ENCODE data around the gene OSR1. TPM values are rescaled to one million over a fixed set of nuclear protein-coding genes. Genes with fewer than 3 reads are reported as not detected.
"Not testable (repeated sequence)": the region's sequence is repeated elsewhere in the genome, so short reads cannot be mapped to it uniquely, and the experiment has no call there.

The OSR1 gene
- 66.7 TPM for total RNA-seq

- peaks cover 9 to 19% of the 10 kb centered on the region in 2 donors for H3K4me1 ChIP-seq
- no peaks in the 10 kb centered on the region for H3K27me3 ChIP-seq
- H3K9me3 ChIP-seq = no peaks in the 10 kb centered on the region
- no peaks in the 10 kb centered on the region for H3K36me3 ChIP-seq
- peak within 1 kb of the TSS; percentile 96 for H3K27ac ChIP-seq
- H3K4me3 ChIP-seq = peak within 1 kb of the TSS; percentile 65 to 91
- peak in 1 of 2 donors; percentile 90 for DNase-seq (ENCODE audit: low spot score in 2 of 2)
- TF ChIP-seq CTCF (IDR thresholded peaks at IDR 0.05) = no peak
- intact Hi-C loops (cut with DNase I) = loop anchor here (1.0 to 10.0 kb wide), 5 partner anchors 8 to 1086 kb away; partner anchors contain the start of genes LAPTM4A and RHOB
Measured at GRCh38 chr2:19358242-19359020, at the start of gene OSR1. TSS of gene OSR1 (minus strand) at chr2:19358623. CDS start at chr2:19353805, 4,818 bp downstream.

DNA sequence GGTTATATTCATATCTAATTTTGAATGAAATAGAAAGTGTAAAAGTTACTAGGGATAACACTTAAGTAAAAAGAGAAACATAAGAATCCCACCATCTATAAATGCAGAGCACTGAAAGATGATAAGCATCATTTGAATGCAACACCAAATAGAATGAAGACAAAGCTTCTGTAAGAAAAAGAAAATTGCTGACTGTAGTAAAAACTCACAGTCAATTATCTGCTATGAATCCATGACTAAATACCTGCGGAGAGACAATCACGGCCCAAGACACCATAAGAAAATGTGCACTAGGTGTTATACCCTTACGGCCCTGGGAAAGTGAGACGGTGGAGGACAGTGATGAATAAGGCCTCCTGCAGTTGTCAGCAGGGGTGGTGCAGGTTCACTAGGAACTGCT lies 45.4 kb upstream of the OSR1 start:
- Histone ChIP-seq H3K27me3 (no peaks in the 10 kb centered on the region), H3K36me3 (no peaks in the 10 kb centered on the region), H3K9me3 (no peaks in the 10 kb centered on the region), H3K27ac (no peak overlapping the region), H3K4me1 (no peaks in the 10 kb centered on the region), H3K4me3 (no peak overlapping the region)
- no peak for DNase-seq (ENCODE audit: low spot score in 2 of 2)
- no peak for TF ChIP-seq CTCF (IDR thresholded peaks at IDR 0.05)
- intact Hi-C loops (cut with DNase I) = no loop called here

DNA sequence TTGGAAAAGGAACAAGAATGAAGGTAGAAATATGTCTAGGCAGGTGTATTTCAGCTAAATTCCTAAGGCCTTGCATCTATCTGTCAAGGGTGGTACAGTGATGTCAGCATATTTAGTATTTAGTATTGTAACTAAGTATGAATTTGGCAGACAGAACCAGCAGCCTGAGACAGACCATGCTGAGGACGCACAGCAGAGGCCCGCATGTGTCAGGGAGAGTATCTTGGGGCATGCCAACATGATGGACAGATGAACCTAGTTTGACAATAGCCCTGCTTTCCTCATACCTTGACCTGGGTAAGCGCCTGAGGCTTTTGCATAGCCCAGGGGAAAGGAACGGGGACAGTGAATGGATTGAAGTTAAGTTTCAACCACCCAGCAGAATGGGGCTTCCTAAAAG lies 33.8 kb upstream of the OSR1 start:
- no peaks in the 10 kb centered on the region for H3K9me3 ChIP-seq
- no peak overlapping the region for H3K27ac ChIP-seq
- H3K27me3 ChIP-seq = no peaks in the 10 kb centered on the region
- no peaks in the 10 kb centered on the region for H3K4me1 ChIP-seq
- intact Hi-C loops (cut with DNase I) = no loop called here
- no peaks in the 10 kb centered on the region for H3K36me3 ChIP-seq
- no peak overlapping the region for H3K4me3 ChIP-seq
- DNase-seq (ENCODE audit: low spot score in 2 of 2) = no peak
- no peak for TF ChIP-seq CTCF (IDR thresholded peaks at IDR 0.05)

DNA sequence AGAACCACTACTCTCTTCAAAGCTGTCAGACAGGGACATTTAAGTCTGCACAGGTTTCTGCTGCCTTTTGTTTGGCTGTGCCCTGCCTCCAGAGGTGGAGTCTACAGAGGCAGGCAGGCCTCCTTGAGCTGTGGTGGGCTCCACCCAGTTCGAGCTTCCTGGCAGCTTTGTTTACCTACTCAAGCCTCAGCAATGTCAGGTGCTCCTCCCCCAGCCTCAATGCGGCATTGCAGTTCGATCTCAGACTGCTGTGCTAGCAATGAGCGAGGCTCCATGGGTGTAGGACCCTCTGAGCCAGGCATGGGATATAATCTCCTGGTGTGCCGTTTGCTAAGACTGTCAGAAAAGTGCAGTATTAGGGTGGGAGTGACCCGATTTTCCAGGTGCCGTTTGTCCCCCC lies 31.0 kb upstream of the OSR1 start:
- DNase-seq (ENCODE audit: low spot score in 2 of 2); H3K4me3 ChIP-seq; H3K27me3 ChIP-seq; H3K27ac ChIP-seq; H3K36me3 ChIP-seq; intact Hi-C loops (cut with DNase I); H3K4me1 ChIP-seq; H3K9me3 ChIP-seq: not testable (repeated sequence)

GRCh38 chr2:19380532-19380931 lies 22.1 kb upstream of the OSR1 start:
- H3K27me3 ChIP-seq = no peaks in the 10 kb centered on the region
- TF ChIP-seq CTCF (IDR thresholded peaks at IDR 0.05) = no peak
- H3K4me3 ChIP-seq = no peak overlapping the region
- intact Hi-C loops (cut with DNase I) = no loop called here
- H3K4me1 ChIP-seq = no peaks in the 10 kb centered on the region
- no peaks in the 10 kb centered on the region for H3K36me3 ChIP-seq
- no peaks in the 10 kb centered on the region for H3K9me3 ChIP-seq
- no peak overlapping the region for H3K27ac ChIP-seq
- DNase-seq (ENCODE audit: low spot score in 2 of 2) = no peak

DNA sequence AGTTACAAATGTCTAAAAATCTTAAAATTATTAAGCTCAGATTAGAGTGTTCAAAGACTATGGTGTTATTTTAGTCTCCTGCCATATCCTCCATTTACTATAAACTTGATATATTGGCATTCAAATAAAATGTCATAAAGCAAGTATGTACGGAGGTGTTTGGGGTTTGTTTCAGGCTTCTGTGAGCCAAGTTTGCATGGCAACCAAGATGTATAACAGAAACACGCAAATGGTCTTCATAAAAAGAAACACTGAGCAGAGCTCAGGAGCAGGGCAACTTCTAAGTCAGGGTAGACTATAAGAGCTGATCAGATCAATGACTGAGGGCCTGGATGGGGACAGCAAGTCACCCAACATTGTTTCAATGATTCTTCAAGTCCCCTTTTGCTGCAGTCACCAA lies 20.5 kb upstream of the OSR1 start:
- no peak overlapping the region for H3K27ac ChIP-seq
- no peaks in the 10 kb centered on the region for H3K27me3 ChIP-seq
- no peak for DNase-seq (ENCODE audit: low spot score in 2 of 2)

More for the DNA sequence above, 20.5 kb upstream of the OSR1 start:
- Histone ChIP-seq H3K9me3 (no peaks in the 10 kb centered on the region), H3K4me1 (no peaks in the 10 kb centered on the region), H3K4me3 (no peak overlapping the region), H3K36me3 (no peaks in the 10 kb centered on the region)
- intact Hi-C loops (cut with DNase I) = no loop called here
- TF ChIP-seq CTCF (IDR thresholded peaks at IDR 0.05) = no peak
